ENCODE results near the gene TBC1D4.

DNA sequence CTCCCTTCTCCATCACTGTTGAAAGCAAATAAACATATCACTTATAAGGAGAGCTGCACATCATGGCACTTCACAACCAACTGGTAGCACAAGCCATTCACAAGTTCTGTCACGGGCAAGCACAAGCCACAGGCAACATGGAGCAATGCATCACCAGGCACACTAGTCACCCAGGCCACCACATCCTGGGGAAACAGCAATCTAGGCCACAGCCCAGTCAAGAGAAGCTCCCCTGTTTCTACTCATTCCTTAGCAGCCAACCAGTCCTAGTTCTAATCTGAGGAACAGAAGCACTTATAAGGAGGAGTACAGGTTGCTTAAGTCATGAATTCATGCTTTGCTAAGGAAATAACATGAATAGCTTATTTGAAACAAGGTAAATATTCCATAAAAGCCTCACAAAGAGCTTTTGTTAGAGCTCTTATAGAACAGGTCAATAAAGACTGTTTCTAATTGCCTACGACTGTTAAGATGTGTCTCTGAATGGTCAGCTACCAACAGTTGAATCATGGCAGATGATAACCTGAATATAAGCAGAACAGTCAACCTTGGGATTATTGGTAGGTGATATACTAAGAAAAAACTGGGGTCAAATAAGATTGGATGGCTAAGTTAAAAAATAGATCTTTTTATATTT is 169.0 kb downstream of the TBC1D4 start:
- TF ChIP-seq, protein P1, sequence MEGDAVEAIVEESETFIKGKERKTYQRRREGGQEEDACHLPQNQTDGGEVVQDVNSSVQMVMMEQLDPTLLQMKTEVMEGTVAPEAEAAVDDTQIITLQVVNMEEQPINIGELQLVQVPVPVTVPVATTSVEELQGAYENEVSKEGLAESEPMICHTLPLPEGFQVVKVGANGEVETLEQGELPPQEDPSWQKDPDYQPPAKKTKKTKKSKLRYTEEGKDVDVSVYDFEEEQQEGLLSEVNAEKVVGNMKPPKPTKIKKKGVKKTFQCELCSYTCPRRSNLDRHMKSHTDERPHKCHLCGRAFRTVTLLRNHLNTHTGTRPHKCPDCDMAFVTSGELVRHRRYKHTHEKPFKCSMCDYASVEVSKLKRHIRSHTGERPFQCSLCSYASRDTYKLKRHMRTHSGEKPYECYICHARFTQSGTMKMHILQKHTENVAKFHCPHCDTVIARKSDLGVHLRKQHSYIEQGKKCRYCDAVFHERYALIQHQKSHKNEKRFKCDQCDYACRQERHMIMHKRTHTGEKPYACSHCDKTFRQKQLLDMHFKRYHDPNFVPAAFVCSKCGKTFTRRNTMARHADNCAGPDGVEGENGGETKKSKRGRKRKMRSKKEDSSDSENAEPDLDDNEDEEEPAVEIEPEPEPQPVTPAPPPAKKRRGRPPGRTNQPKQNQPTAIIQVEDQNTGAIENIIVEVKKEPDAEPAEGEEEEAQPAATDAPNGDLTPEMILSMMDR (conservative IDR thresholded peaks at IDR 0.05 in 1 of 2, IDR thresholded peaks at IDR 0.05 in 1 of 2; ENCODE audit: extremely low read depth in 1 of 2, insufficient read depth in 1 of 2, low read depth in 1 of 2, low read length in 2 of 2): no peak
- TF ChIP-seq EZH2 (IDR thresholded peaks at IDR 0.05; ENCODE audit: borderline replicate concordance, low read length): no peak
